ENCODE data around the gene CDON. TPM values are rescaled to one million over a fixed set of nuclear protein-coding genes. Genes with fewer than 3 reads are reported as not detected.

CDON gene
- 47.4 TPM for total RNA-seq
- 8.4 TPM for polyA plus RNA-seq

GRCh38 chr11:126062679-126063506, at the start of gene CDON:
Gene CDON (minus strand): TSS chr11:126062866. CDS start chr11:126023476, 39,390 bp downstream.
- Histone ChIP-seq H3K27ac (ENCODE audit: low read depth) (no peak within 1 kb of the TSS), H3K4me1 (ENCODE audit: insufficient read depth) (no peaks in the 10 kb centered on the region), H3K36me3 (ENCODE audit: insufficient read depth) (no peaks in the 10 kb centered on the region), H3K4me3 (ENCODE audit: low read depth, low read length) (peak within 1 kb of the TSS; percentile 89)
- DNase-seq (ENCODE audit: extremely low spot score): peak; percentile 92
- under 1% methylated on average over 82 of the region's 82 CpGs for WGBS

DNA sequence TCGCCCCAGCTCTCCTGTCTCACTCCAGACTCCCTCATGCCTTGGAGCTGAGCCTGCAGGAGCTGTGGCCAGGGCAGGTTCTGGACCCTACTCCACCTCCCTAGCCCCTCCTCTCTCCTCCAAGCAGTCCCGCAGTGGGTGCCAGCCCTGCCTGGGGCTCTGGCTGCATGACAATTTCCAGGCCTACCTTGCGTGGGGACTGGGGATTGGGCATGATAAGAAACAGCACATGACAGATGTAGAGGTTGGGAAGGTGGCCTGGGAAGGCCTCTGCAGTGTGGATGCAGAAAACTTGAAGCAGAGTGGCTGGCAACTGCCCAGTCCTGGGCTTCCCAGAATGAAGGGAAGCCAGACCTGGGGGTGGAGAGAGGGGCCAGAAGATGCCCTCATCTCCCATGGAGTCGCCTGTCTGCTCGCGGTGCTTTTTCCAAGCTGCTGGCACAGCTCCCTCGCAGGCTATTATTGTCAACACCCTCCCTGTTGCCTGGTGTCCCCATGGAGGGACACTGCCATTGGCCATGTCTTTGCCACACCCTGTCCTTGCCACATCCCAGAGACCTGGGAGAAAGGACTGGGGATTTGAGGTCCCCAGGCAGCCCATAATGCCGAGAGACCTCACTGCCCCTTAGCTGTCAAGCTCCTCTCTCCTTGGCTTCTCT, 48.9 kb upstream of the CDON start:
- Histone ChIP-seq H3K4me1 (ENCODE audit: insufficient read depth) (peaks cover 1% of the 10 kb centered on the region), H3K36me3 (ENCODE audit: insufficient read depth) (no peaks in the 10 kb centered on the region), H3K4me3 (ENCODE audit: low read depth, low read length) (no peak overlapping the region), H3K27ac (ENCODE audit: low read depth) (no peak overlapping the region)
- no peak for DNase-seq (ENCODE audit: extremely low spot score)
- WGBS: 78% methylated on average over 8 of the region's 8 CpGs

- H3K36me3 ChIP-seq (ENCODE audit: insufficient read depth): no peaks in the 10 kb centered on the region
- H3K4me3 ChIP-seq (ENCODE audit: low read depth, low read length): no peak overlapping the region
- DNase-seq (ENCODE audit: extremely low spot score): no peak
- no peak overlapping the region for H3K27ac ChIP-seq (ENCODE audit: low read depth)
- no peaks in the 10 kb centered on the region for H3K4me1 ChIP-seq (ENCODE audit: insufficient read depth)
- WGBS: 83% methylated on average over 10 of the region's 10 CpGs
Measured at GRCh38 chr11:126109941-126110731, 47.5 kb upstream of the CDON start.

- Histone ChIP-seq H3K27ac (ENCODE audit: low read depth) (no peak overlapping the region), H3K4me1 (ENCODE audit: insufficient read depth) (no peaks in the 10 kb centered on the region), H3K36me3 (ENCODE audit: insufficient read depth) (no peaks in the 10 kb centered on the region), H3K4me3 (ENCODE audit: low read depth, low read length) (no peak overlapping the region)
- 75% methylated on average over 17 of the region's 17 CpGs for WGBS
- DNase-seq (ENCODE audit: extremely low spot score): no peak
Measured at GRCh38 chr11:126106594-126107328, 44.1 kb upstream of the CDON start.

- 87% methylated on average over 11 of the region's 11 CpGs for WGBS
- H3K27ac ChIP-seq (ENCODE audit: low read depth): no peak overlapping the region
Measured at GRCh38 chr11:126105748-126106080, 43.0 kb upstream of the CDON start.

GRCh38 chr11:126105022-126105747, 42.5 kb upstream of the CDON start:
- H3K4me3 ChIP-seq (ENCODE audit: low read depth, low read length): no peak overlapping the region
- no peaks in the 10 kb centered on the region for H3K36me3 ChIP-seq (ENCODE audit: insufficient read depth)
- no peak for DNase-seq (ENCODE audit: extremely low spot score)
- WGBS: 94% methylated on average over 14 of the region's 14 CpGs
- H3K27ac ChIP-seq (ENCODE audit: low read depth): no peak overlapping the region
- H3K4me1 ChIP-seq (ENCODE audit: insufficient read depth): no peaks in the 10 kb centered on the region

More at GRCh38 chr11:126105748-126106080, 43.0 kb upstream of the CDON start:
- Histone ChIP-seq H3K36me3 (ENCODE audit: insufficient read depth) (no peaks in the 10 kb centered on the region), H3K4me3 (ENCODE audit: low read depth, low read length) (no peak overlapping the region), H3K4me1 (ENCODE audit: insufficient read depth) (no peaks in the 10 kb centered on the region)
- no peak for DNase-seq (ENCODE audit: extremely low spot score)

GRCh38 chr11:126104420-126104819, 41.8 kb upstream of the CDON start:
- no peak for DNase-seq (ENCODE audit: extremely low spot score)
- WGBS: 74% methylated on average over 6 of the region's 6 CpGs
- no peaks in the 10 kb centered on the region for H3K36me3 ChIP-seq (ENCODE audit: insufficient read depth)
- no peak overlapping the region for H3K27ac ChIP-seq (ENCODE audit: low read depth)
- H3K4me3 ChIP-seq (ENCODE audit: low read depth, low read length): no peak overlapping the region
- no peaks in the 10 kb centered on the region for H3K4me1 ChIP-seq (ENCODE audit: insufficient read depth)

DNA sequence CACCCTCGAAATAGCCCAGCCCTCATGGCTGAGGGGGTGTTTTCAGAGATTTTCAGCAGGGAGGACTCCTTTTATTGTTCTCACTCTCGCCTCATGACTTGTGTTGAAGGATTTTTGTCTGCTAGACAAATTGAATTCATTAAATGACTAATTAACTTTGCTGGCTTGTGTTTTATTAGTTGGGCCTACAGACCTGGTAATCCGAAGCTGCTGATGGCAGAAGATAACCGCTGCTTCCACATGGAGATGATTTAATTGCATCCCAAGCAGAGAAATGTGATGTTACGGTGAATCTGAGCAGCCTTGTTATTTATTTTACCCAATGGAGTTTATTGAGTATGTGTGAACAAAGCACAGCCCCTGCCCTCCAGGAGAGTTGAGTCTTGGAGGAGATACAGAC, 40.5 kb upstream of the CDON start:
- Histone ChIP-seq H3K4me1 (ENCODE audit: insufficient read depth) (no peaks in the 10 kb centered on the region), H3K4me3 (ENCODE audit: low read depth, low read length) (no peak overlapping the region), H3K27ac (ENCODE audit: low read depth) (no peak overlapping the region), H3K36me3 (ENCODE audit: insufficient read depth) (no peaks in the 10 kb centered on the region)
- no peak for DNase-seq (ENCODE audit: extremely low spot score)
- WGBS: 92% methylated on average over 5 of the region's 5 CpGs

DNA sequence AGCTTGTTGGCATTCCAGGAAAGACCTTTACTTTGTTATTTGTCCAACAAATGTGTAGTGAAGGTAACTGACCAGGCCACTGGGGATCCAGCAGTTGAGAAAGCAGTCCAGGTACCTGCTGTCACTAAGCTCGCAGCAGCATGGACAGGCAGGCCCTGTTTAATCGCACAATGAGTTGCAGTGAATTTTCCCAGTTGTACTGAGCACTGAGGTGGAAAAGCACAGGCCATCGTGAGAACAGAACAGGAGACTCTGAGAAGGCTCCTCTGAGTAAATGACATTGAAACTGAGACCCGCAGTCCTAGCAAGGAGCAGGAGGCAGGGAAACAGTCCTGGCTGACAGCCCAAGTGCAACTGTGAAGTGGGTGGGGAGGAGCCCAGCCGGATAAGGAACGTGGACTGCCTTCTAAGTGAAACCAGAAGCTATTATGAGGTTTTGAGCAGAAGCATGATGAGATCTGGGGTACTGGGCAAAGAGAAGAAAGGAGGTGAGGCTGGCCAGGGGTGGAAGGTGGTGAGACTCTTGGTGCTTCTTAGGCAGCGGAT, 39.8 kb upstream of the CDON start:
- Histone ChIP-seq H3K36me3 (ENCODE audit: insufficient read depth) (no peaks in the 10 kb centered on the region), H3K27ac (ENCODE audit: low read depth) (no peak overlapping the region), H3K4me3 (ENCODE audit: low read depth, low read length) (no peak overlapping the region), H3K4me1 (ENCODE audit: insufficient read depth) (no peaks in the 10 kb centered on the region)
- DNase-seq (ENCODE audit: extremely low spot score): no peak
- 40% methylated on average over 7 of the region's 7 CpGs for WGBS

DNA sequence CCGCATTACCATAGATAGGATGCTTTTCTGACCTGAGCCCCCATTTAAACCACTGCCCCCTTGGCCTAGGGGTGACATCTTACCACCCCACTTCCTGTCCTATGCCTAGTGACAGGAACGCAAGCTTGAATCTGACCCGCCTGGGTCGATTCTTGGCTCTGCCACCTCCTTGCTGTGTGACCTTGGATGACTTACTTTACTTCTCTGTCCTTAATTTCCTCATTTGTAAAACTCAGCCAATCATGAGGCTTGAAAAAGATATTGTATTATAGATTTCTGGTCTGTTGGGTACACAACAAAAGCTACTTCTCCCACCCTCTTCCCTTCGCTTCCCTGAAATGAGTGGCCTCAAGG, 39.2 kb upstream of the CDON start:
- H3K36me3 ChIP-seq (ENCODE audit: insufficient read depth): no peaks in the 10 kb centered on the region
- 84% methylated on average over 5 of the region's 5 CpGs for WGBS
- H3K4me1 ChIP-seq (ENCODE audit: insufficient read depth): no peaks in the 10 kb centered on the region
- DNase-seq (ENCODE audit: extremely low spot score): no peak
- no peak overlapping the region for H3K27ac ChIP-seq (ENCODE audit: low read depth)
- no peak overlapping the region for H3K4me3 ChIP-seq (ENCODE audit: low read depth, low read length)

GRCh38 chr11:126101251-126101929, 38.7 kb upstream of the CDON start:
- no peak overlapping the region for H3K27ac ChIP-seq (ENCODE audit: low read depth)
- H3K4me3 ChIP-seq (ENCODE audit: low read depth, low read length): no peak overlapping the region
- H3K4me1 ChIP-seq (ENCODE audit: insufficient read depth): no peaks in the 10 kb centered on the region
- DNase-seq (ENCODE audit: extremely low spot score): no peak
- WGBS: 86% methylated on average over 11 of the region's 11 CpGs
- no peaks in the 10 kb centered on the region for H3K36me3 ChIP-seq (ENCODE audit: insufficient read depth)

DNA sequence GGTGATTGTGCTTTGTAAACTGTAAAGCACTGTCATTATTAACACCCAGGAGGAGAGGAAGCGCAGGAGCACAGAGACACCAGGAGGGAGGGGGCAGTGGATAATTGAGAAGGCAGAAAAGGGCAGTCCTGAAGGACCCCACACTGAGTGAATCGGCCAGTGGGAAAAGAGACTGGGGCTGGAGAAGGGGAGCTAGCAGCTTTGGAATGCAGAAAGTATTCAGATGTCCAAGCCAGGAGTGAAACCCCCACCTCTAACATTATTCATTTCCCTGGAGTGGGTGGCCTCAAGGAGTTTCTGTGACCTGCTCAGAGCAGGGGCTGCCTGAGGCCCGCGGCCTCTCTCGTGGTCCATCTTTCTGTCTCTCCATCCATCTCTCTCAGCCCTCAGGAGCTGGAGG, 38.0 kb upstream of the CDON start:
- Histone ChIP-seq H3K4me3 (ENCODE audit: low read depth, low read length) (no peak overlapping the region), H3K36me3 (ENCODE audit: insufficient read depth) (no peaks in the 10 kb centered on the region), H3K4me1 (ENCODE audit: insufficient read depth) (no peaks in the 10 kb centered on the region), H3K27ac (ENCODE audit: low read depth) (no peak overlapping the region)
- whole genome bisulfite sequencing: 86% methylated on average over 5 of the region's 5 CpGs
- DNase-seq (ENCODE audit: extremely low spot score): no peak
